Activated naive CD4-positive, alpha-beta T cell treated with Interleukin-2 at 50 U/mL for 16 hours (primary cell): ENCODE data around the gene TREH.
"Not testable (repeated sequence)": the region's sequence is repeated elsewhere in the genome, so short reads cannot be mapped to it uniquely, and the experiment has no call there.

Experiments
- DNase-seq: peaks from one replicate; pipeline ENCODE4 v3.0.0-alpha.2; 2020

The TREH gene, protein sequence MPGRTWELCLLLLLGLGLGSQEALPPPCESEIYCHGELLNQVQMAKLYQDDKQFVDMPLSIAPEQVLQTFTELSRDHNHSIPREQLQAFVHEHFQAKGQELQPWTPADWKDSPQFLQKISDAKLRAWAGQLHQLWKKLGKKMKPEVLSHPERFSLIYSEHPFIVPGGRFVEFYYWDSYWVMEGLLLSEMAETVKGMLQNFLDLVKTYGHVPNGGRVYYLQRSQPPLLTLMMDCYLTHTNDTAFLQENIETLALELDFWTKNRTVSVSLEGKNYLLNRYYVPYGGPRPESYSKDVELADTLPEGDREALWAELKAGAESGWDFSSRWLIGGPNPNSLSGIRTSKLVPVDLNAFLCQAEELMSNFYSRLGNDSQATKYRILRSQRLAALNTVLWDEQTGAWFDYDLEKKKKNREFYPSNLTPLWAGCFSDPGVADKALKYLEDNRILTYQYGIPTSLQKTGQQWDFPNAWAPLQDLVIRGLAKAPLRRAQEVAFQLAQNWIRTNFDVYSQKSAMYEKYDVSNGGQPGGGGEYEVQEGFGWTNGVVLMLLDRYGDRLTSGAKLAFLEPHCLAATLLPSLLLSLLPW

DNA sequence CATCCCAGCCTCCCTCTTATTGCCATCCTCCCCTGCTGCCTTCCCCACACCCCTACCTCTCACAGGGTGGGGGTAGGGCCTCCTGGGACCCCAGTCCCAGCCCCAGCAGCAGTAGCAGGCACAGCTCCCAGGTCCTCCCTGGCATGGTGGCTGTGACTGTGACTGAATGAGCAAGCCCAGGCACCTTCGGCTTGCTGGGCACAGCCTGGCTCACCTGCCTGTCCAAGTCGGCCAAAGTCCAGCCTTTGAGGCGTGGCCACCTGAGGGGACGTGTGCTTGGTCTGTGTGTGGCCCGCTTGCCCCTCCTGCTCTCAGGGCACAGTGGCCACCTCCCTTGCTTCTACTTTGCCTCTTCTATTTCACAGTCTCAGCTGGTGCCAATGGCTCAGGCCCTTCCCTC is at the start of gene TREH:
TSS of gene TREH (minus strand) at position 168 of the 400 bp plus-strand sequence. CDS start at position 145, 23 bp downstream.
- DNase-seq = no peak

DNA sequence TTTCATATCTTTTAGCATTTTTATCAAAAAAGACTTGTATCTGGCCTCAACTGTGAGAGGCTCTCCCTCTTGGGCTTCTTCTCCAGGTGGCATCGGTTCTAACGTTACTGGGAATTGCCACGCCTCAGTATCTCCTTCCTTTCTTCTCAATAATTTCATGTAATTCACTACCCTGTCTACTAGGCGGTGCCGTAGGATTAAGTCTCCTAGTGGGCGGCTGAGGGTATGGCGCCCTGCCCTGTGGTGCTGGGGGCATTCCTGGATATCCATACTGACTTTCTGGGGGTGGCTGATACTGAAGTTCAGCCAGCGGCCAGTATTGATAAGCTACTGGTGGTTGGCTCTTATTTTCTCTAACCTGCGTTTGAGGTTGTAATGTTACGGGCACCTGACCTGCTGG is 48.7 kb upstream of the TREH start:
- DNase-seq = not testable (repeated sequence)

- DNase-seq = not testable (repeated sequence)
Observed at GRCh38 chr11:118727721-118728066, 48.2 kb upstream of the TREH start.

GRCh38 chr11:118727001-118727720 is 47.7 kb upstream of the TREH start:
- DNase-seq = not testable (repeated sequence)

DNA sequence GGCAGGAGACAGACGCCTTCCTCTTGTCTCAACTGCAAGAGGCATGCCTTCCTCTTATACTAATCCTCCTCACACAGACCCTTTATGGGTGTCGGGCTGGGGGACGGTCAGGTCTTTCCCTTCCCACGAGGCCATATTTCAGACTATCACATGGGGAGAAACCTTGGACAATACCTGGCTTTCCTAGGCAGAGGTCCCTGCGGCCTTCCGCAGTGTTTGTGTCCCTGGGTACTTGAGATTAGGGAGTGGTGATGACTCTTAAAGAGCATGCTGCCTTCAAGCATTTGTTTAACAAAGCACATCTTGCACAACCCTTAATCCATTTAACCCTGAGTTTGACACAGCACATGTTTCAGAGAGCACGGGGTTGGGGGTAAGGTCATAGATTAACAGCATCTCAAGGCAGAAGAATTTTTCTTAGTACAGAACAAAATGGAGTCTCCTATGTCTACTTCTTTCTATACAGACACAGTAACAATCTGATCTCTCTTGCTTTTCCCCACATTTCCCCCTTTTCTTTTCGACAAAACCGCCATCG is 42.1 kb upstream of the TREH start:
- not testable (repeated sequence) for DNase-seq

DNA sequence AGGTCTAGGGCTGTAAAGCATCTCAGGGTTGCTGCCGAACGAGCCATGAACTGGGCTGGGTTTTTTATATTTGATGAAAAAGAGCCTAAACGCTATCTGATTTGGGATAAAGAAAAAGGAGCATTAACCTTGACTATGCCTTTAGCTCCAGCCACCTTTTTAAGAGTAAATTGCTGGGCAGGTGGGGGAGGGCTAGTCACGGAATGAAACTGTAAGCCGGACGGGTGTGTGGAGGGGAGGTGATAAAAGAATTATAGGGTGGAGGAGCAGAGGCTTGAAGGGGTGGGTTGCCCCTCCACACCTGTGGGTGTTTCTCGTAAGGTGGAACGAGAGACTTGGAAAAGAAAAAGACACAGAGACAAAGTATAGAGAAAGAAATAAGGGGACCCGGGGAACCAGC is 41.3 kb upstream of the TREH start:
- not testable (repeated sequence) for DNase-seq

- not testable (repeated sequence) for DNase-seq
Observed at GRCh38 chr11:118720078-118720477, 40.6 kb upstream of the TREH start.

DNA sequence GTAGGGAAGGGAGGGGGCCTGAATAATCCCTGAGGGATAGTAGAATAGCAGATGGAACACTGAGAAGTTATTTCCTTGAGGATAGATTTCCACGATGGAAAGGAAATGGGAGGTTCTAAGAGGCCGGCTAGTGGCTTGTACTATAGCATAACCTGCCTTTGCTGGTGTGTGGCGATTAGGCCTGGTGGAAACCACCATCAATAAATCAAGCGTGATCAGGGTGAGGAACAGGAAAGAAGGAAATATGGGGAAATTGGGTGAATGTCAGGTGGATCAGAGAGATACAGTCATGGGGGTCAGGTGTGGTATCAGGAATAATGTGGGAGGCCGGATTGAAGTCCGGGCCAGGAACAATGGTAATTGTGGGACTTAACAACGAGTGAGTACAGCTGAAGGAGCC is 39.1 kb upstream of the TREH start:
- DNase-seq = not testable (repeated sequence)

DNA sequence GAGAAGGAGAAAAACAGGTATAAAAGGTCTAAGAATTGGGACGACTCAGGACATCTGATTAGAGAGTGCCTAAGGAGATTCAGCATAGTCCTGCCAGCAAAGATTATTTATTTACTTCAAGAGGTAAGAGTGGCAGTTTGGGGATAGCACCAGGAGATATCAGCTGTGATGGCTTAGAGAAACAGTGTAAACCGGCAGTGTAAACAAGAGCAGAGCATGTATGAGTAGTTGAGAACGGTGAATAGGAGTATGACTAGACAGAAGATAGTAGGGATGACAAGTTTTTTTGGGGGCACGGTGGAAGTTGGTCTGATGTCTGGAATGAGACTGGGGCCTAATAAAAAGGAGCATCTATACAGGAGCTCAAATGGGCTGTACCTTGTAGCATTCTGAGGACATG is 38.3 kb upstream of the TREH start:
- not testable (repeated sequence) for DNase-seq

- DNase-seq = not testable (repeated sequence)
Observed at GRCh38 chr11:118717221-118717620, 37.8 kb upstream of the TREH start.

DNA sequence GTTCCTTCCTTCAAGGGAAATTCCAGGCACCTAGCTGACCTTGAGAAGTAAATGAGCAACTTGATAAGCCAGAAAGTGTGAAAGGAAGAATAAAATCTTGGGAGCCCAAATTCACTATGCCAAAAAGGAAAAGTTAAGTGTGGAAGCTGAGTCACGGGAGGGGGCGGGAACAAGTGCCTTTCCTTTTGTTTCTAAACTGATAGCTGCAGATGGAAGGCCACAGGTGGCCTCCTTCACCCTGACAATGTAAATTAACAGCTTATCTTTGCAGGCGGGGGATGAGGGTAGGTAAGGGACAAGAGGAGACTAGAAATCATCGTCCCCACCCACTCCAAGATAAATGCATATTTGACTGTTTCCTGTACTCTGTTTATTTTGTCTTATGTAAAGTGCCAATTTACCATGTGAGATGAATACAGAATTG is 36.4 kb upstream of the TREH start:
- no peak for DNase-seq

DNA sequence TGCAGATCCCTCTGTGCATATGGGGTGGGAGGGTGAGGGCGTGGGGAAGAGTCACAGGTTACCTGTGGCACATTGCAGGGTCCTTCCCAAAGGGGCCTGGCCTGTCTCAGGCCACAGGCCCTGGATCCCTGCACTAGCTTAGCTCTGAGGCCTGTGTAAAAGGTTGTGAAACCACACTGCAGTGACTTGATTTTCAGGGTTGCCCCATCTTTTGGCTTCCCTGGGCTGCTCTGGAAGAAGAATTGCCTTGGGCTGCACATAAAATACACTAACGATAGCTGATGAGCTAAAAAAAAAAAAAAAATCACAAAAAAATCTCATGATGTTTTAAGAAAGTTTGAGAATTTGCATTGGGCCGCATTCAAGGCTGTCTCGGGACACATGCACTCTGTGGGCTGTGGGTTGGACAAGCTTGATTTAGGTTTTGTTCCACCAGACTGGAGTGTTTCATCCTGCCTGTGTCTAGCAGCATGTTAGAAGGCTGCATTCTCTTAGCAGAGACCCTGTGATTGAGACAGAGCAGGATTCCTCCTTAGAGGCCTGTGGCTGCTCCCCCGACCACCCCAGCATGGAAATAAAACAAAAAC is 35.9 kb upstream of the TREH start:
- DNase-seq = no peak

DNA sequence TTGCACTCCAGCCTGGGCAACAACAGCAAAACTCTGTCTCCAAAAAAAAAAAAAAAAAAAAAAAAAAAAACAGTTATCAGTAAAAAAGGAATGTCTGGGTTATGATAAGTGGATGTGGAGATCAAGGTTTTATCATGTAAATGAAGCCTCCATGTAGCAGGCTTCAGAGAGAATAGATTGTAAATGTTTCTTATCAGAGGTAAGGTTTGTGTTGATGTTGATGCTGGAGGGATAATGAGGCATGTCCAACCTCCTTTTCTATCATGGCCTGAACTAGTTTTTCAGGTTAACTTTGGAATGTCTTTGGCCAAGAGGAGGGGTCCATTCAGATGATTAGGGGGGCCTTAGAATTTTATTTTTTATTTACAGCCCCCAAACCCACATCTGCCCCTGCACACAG is 35.4 kb upstream of the TREH start:
- no peak for DNase-seq

GRCh38 chr11:118714416-118714815 is 35.0 kb upstream of the TREH start:
- DNase-seq = not testable (repeated sequence)

DNA sequence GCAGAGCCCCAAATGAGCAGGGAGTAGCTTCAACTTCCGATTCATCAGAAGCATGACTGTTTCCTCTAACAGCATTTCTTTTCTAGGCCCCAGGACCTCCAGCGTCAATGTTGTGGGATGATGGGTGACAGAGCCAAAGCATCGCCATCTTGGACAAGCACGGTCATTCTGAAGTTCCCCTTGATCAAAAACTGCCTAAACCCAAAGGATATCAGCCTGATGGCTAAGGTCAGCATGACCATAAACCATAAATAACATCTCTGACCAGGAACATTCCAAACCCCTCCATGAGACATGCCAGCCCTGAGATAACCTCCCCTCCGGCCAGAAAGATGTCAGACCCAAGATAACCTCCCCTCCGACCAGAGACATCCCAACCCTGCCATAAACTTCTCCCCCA is 28.8 kb upstream of the TREH start:
- no peak for DNase-seq

GRCh38 chr11:118706546-118706825 is 27.0 kb upstream of the TREH start:
- DNase-seq = no peak

DNA sequence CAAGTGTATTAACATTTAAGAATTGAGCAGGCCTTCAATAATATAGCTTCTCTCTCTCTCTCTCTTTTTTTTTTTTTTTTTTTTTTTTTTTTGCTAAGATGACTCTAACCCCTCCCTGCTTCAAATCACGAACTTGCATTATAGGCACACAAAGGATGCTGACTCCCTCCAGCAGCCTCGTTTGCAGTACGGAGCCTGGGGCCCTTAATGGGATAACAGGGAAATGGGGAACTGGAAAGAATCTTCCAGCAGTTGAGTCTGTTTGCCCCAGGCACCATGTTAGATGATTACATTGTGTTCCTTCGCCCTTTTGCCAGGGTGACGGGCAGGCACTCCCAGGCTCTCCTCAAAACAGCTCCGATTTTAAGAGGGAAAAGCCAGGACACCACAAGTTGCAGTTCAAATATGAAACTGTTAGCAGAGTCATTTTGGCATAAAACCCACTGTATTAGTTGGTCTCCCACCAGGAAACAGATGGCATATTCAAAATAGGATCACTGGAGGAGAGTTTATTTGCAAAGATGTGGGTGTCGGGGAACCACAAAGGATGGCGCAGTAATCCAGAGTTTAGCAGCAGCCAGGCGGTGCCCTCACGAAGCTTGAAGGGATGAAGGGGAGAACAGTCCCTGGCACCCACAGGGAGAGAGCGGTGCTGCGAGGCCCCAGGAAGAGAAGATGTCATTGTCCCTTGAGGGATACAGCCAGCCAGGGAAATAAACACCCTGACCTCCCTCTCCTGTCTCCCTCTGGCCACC is 26.5 kb upstream of the TREH start:
- no peak for DNase-seq

DNA sequence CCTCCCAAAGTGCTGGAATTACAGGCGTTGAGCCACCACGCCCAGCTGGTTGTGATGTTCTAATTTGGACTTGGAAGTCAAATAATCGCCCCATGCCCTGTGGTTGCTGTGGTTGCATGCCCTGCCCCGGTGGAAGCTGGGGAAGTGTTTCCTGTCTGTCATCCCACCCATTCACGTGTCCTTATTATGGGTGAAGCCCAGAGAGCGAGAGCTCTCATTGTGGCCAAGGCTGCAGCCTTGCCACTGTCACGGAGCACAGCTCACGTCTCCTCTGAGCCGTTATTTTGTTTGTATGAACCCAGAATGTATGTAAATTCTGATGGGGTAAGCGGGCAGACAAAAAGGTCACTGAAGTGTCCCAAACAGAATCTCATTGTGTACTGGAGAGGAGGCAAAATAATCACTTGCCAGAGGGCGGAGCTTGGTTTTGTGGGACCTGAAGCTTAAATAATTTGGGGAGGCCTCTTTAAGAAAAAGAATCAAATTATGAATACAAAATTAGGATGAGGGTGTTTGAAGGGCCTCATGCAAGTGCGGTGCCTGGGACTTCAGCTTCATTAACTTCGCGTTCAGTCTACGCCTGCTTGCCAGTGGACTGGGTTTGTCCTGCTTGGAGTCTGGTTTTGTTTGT is 25.8 kb upstream of the TREH start:
- DNase-seq = no peak

GRCh38 chr11:118703563-118704106 is 24.2 kb upstream of the TREH start:
- DNase-seq = no peak

DNA sequence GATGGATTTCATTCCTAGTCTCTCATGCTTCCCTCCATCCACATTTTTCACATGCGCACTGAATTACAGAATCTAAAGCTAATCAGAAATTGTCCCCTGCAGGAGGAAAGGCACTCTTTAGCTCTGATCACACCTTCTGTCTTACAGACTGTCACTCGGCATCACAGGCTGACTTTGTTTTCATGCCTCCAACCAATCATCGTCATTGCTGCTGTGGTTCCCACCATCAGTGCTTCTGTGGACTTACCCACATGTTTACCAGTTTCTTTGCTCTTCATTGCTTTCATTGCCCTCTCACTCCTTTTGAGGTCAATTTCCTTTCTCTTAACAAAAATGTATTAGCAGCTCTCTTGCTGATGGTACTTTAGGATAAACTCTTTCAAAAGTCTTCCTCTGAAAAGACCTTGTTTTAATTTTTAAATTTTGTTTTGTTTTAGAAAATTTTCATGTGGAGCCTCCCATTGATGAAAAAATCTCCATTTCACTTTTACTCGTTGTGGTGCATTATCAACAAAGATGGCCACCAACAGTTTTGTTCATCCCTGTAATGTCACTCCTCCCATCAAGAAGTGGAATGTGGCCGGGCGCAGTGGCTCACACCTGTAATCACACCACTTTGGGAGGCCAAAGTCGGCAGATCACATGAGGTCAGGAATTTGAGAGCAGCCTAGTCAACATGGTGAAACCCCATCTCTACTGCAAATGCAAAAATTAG is 20.2 kb upstream of the TREH start:
- peak; percentile 46 for DNase-seq

GRCh38 chr11:118697346-118697745 is 17.9 kb upstream of the TREH start:
- no peak for DNase-seq
